HEK293 (cell line): ENCODE data around the gene MAP4K5.

Experiments
- IKZF3 ChIP-seq: fragments of 450-650 bp; IDR thresholded peaks from 2 replicates; pipeline ENCODE4 v1.5.0; 2018; ENCODE audit warnings: missing biosample characterization, mild to moderate bottlenecking, missing genetic modification characterization, moderate library complexity
- TF ChIP-seq, protein P1 (sequence below): fragments of 450-650 bp; formaldehyde crosslinking; IDR thresholded peaks from 2 replicates; pipeline ENCODE4 v1.5.1; 2016; ENCODE audit warnings: missing biosample characterization, missing genetic modification characterization
- TF ChIP-seq, protein P2 (sequence below): fragments of 450-650 bp; IDR thresholded peaks from 2 replicates; pipeline ENCODE4 v1.5.1; 2018; ENCODE audit warnings: missing biosample characterization, mild to moderate bottlenecking, missing genetic modification characterization

- TF ChIP-seq, protein P1, sequence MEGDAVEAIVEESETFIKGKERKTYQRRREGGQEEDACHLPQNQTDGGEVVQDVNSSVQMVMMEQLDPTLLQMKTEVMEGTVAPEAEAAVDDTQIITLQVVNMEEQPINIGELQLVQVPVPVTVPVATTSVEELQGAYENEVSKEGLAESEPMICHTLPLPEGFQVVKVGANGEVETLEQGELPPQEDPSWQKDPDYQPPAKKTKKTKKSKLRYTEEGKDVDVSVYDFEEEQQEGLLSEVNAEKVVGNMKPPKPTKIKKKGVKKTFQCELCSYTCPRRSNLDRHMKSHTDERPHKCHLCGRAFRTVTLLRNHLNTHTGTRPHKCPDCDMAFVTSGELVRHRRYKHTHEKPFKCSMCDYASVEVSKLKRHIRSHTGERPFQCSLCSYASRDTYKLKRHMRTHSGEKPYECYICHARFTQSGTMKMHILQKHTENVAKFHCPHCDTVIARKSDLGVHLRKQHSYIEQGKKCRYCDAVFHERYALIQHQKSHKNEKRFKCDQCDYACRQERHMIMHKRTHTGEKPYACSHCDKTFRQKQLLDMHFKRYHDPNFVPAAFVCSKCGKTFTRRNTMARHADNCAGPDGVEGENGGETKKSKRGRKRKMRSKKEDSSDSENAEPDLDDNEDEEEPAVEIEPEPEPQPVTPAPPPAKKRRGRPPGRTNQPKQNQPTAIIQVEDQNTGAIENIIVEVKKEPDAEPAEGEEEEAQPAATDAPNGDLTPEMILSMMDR: no peak
- TF ChIP-seq IKZF3 (tag by site-specific recombination): no peak
- TF ChIP-seq, protein P2, sequence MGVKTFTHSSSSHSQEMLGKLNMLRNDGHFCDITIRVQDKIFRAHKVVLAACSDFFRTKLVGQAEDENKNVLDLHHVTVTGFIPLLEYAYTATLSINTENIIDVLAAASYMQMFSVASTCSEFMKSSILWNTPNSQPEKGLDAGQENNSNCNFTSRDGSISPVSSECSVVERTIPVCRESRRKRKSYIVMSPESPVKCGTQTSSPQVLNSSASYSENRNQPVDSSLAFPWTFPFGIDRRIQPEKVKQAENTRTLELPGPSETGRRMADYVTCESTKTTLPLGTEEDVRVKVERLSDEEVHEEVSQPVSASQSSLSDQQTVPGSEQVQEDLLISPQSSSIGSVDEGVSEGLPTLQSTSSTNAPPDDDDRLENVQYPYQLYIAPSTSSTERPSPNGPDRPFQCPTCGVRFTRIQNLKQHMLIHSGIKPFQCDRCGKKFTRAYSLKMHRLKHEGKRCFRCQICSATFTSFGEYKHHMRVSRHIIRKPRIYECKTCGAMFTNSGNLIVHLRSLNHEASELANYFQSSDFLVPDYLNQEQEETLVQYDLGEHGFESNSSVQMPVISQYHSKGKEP (tag by site-specific recombination): no peak
Measured at GRCh38 chr14:50432131-50432530, 100.2 kb downstream of the MAP4K5 start.
